GM20000 (cell line): Measurements from ENCODE around the gene MIP.

Source experiments
- DNase-seq: peaks from one replicate; pipeline ENCODE4 v3.0.0; 2012; ENCODE audit warnings: low spot score
- CTCF ChIP-seq: IDR thresholded peaks from 2 replicates; pipeline ENCODE4 v1.5.1; 2012; ENCODE audit warnings: mild to moderate bottlenecking, control low read depth; ENCODE audit errors: extremely low read depth, missing control alignments

The MIP gene

DNA sequence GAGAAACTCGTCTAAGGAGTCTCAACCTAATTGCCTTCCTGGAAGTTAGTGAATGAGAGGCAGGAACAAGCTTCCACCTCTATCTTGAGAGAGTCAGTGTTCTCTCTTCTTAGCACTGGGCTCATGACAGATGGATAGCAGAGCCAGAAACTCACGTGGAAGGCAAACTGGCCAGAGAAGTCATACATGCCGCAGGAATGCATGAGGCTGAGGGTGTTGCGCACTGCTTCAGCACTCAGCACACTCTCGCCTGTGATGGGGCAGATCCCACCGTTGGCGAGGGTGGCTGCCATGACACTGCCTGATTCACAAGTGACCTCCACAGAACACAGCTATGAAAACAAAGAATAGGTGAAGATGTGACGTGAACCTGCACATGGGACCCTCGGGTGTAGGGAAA is 19.9 kb upstream of the MIP start:
- DNase-seq = no peak
- TF ChIP-seq CTCF = no peak

DNA sequence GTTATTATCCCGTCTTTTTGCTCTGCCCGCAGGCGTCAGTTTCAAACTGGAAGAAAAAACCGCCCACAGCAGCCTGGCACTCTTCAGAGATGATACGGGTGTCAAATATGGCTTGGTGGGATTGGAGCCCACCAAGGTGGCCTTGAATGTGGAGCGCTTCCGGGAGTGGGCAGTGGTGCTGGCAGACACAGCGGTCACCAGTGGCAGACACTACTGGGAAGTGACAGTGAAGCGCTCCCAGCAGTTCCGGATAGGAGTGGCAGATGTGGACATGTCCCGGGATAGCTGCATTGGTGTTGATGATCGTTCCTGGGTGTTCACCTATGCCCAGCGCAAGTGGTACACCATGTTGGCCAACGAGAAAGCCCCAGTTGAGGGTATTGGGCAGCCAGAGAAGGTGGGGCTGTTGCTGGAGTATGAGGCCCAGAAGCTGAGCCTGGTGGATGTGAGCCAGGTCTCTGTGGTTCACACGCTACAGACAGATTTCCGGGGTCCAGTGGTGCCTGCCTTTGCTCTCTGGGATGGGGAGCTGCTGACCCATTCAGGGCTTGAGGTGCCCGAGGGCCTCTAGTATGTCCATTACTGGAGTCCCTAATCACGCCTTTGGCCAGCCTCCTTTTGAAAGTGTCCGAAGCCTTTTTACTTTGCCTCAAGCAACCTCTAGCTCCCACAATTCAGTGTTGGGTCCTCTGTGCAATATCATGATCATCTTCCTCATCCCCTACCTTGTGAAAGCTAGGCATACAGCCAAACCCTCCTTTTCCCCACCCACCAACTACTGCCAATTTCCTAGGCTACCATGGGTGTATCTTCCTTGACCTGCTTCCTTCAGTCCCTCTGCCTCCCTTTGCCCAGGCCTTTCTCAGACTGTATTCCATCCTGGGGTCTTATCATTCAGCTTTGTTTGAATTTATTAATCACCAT is 14.8 kb upstream of the MIP start:
- DNase-seq = no peak

DNA sequence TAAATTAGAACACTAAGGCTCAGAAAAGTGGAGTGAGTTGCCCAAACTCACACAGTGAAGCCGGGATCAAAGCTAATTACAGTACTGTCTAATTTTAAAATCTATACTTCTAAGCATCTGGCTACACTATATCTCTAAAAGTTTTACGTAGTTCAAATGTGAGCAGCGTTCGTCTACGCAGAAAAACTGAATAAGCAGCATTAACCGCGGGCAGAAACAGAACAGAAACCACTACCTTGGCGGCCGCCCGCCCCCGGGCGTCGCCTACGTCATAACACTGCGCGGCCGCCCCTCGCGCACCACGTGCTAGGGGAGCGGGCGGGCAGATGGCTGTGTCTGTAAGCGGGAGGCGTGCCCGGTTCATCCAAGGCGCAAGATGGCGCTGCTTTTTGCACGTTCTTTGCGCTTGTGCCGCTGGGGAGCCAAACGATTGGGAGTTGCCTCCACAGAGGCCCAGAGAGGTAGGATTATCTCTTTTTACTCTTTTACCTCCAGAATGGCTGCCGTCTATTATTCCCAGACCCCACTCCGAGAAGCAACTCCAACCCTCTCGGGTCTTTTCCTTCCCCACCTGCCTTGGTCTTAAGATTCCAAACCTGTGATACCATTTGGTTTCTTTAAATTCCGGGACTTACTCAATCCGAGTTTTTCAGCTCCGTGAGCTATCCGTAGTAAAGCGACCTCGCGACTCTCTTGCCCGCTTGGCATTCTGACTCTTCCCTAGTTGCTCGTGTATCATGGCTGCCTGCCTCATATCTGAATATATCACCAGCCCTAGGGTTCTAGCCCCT is 14.0 kb upstream of the MIP start, which contains the start of gene SPRYD4:
SPRYD4 (plus strand) TSS at position 363 of the 791 bp plus-strand sequence; CDS start at position 377, 14 bp downstream.
- TF ChIP-seq CTCF = peak; percentile 21
- DNase-seq = peak; percentile 92

More for the DNA sequence above, 14.8 kb upstream of the MIP start:
- no peak for TF ChIP-seq CTCF

- no peak for TF ChIP-seq CTCF
- no peak for DNase-seq
Observed at GRCh38 chr12:56462565-56462964, 8.1 kb upstream of the MIP start.

GRCh38 chr12:56461235-56462159 is 7.0 kb upstream of the MIP start:
- DNase-seq = no peak
- no peak for TF ChIP-seq CTCF

GRCh38 chr12:56457817-56458216 is 3.4 kb upstream of the MIP start:
- no peak for DNase-seq
- TF ChIP-seq CTCF = no peak
